Astrocyte (in vitro differentiated cells and primary cell): ENCODE data around the gene IBA57. TPM values are rescaled to one million over a fixed set of nuclear protein-coding genes. Genes with fewer than 3 reads are reported as not detected.
A peak's percentile ranks its signal among the peaks of the same experiment; 100 is the strongest.

Source experiments
- DNase-seq: peaks from one replicate; pipeline ENCODE4 v3.0.0-alpha.2; 2010; ENCODE audit warnings: low read depth
- FAIRE-seq: peaks from 2 replicates; lab custom pipeline; 2011; peaks lifted over from hg19 to GRCh38; lab: Jason Lieb, UNC
- H2AFZ ChIP-seq: 2 replicates; pipeline ENCODE4 v1.6.0; 2012; ENCODE audit warnings: low read depth, low read length, inconsistent platforms
- H3K27ac ChIP-seq: 2 replicates; pipeline ENCODE4 v1.5.1; 2011; ENCODE audit warnings: low read depth, low read length, inconsistent platforms
- H3K27me3 ChIP-seq: 2 replicates; pipeline ENCODE4 v1.6.0; 2011; ENCODE audit warnings: low read length, inconsistent platforms; ENCODE audit not compliant: insufficient read depth
- H3K36me3 ChIP-seq: 2 replicates; pipeline ENCODE4 v1.5.1; 2011; ENCODE audit warnings: low read length, inconsistent platforms; ENCODE audit not compliant: insufficient read depth
- H3K4me1 ChIP-seq: 2 replicates; pipeline ENCODE4 v1.5.1; 2011; ENCODE audit warnings: low read length, inconsistent platforms; ENCODE audit not compliant: insufficient read depth
- H3K4me2 ChIP-seq: 2 replicates; pipeline ENCODE4 v1.6.0; 2012; ENCODE audit warnings: low read length, inconsistent platforms
- H3K4me3 ChIP-seq: 2 replicates; pipeline ENCODE4 v1.5.1; 2011; ENCODE audit warnings: low read depth, mild to moderate bottlenecking, low read length, inconsistent platforms; ENCODE audit not compliant: insufficient read depth
- H3K79me2 ChIP-seq: 2 replicates; pipeline ENCODE4 v1.6.0; 2012; ENCODE audit warnings: mild to moderate bottlenecking, low read length, inconsistent platforms; ENCODE audit not compliant: insufficient read depth
- H3K9ac ChIP-seq: 2 replicates; pipeline ENCODE4 v1.6.0; 2012; ENCODE audit warnings: mild to moderate bottlenecking, low read length, inconsistent platforms
- H3K9me3 ChIP-seq: 2 replicates; pipeline ENCODE4 v1.5.1; 2012; ENCODE audit warnings: low read depth, mild to moderate bottlenecking, low read length, inconsistent platforms; ENCODE audit not compliant: insufficient read depth
- H4K20me1 ChIP-seq: 2 replicates; pipeline ENCODE4 v1.6.0; 2012; ENCODE audit warnings: low read length, inconsistent platforms; ENCODE audit not compliant: insufficient read depth
- H3K27ac Mint-ChIP-seq: one replicate; pipeline ENCODE4 v1.8.0; 2021; ENCODE audit warnings: mild to moderate bottlenecking, mixed read lengths; ENCODE audit not compliant: unreplicated experiment
- H3K27me3 Mint-ChIP-seq: one replicate; pipeline ENCODE4 v1.8.0; 2021; ENCODE audit warnings: low read depth, mixed read lengths; ENCODE audit not compliant: unreplicated experiment
- H3K36me3 Mint-ChIP-seq: one replicate; pipeline ENCODE4 v1.8.0; 2021; ENCODE audit warnings: low read depth, mixed read lengths; ENCODE audit not compliant: unreplicated experiment
- H3K4me1 Mint-ChIP-seq: one replicate; pipeline ENCODE4 v1.8.0; 2021; ENCODE audit warnings: low read depth, mixed read lengths; ENCODE audit not compliant: unreplicated experiment
- H3K4me3 Mint-ChIP-seq: one replicate; pipeline ENCODE4 v1.8.0; 2021; ENCODE audit warnings: mild to moderate bottlenecking, moderate library complexity, mixed read lengths; ENCODE audit not compliant: unreplicated experiment
- H3K9me3 Mint-ChIP-seq: one replicate; pipeline ENCODE4 v1.8.0; 2021; ENCODE audit warnings: mild to moderate bottlenecking, mixed read lengths; ENCODE audit not compliant: unreplicated experiment
- CTCF ChIP-seq: IDR thresholded peaks from 2 replicates; pipeline ENCODE4 v1.5.1; 2011; ENCODE audit warnings: low read depth, mild to moderate bottlenecking, inconsistent platforms, low read length, moderate library complexity; ENCODE audit not compliant: insufficient read depth
- EZH2 ChIP-seq: IDR thresholded peaks from 2 replicates; pipeline ENCODE4 v1.6.1; 2012; ENCODE audit warnings: mild to moderate bottlenecking, low read length, inconsistent platforms; ENCODE audit not compliant: insufficient read depth
- total RNA-seq: library from RNA; stranded (reverse); gene quantifications from 2 replicates; pipeline ENCODE4 v1.2.1, GENCODE V29; 2021

Gene IBA57
- total RNA-seq, 1 donor from 2014 or later, result 4.9 TPM

DNA sequence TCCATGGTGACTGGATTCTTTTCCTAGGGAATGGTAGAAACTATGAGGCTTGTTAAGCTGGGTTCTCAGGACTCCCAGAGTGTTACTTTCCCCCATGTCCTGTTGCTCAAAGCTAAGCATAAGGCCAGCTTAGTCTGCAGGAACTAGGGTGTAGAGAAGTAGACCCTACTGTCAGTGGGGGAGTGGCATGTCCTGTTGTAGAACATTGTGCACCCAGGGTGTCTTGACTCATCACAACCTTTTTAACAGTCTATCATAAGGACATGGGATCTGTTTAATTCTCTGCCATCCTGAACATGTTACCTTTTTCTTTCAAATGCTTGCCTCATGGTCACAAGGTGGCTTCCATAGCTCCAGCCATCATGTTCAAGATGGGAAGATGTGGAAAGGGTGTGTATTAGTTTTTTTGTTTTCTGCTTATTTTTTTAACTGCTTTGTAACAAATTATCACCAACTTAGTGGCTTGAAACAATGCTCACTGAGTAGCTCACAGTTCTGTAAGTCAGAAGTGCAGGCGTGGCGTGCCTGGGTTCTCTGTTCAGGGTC is 59.6 kb downstream of the IBA57 start:
- H3K4me2 ChIP-seq, result no peak overlapping the region
- Mint-ChIP-seq H3K4me3 (no peak overlapping the region), H3K36me3 (peaks cover 35% of the 10 kb centered on the region), H3K9me3 (peaks cover 9% of the 10 kb centered on the region), H3K4me1 (peaks cover 9% of the 10 kb centered on the region), H3K27ac (no peak overlapping the region), H3K27me3 (no peaks in the 10 kb centered on the region)
- no peaks in the 10 kb centered on the region for H3K27me3 ChIP-seq
- H3K9me3 ChIP-seq, result peaks cover 8% of the 10 kb centered on the region
- DNase-seq (no peak), FAIRE-seq (no peak)
- H3K27ac ChIP-seq, result no peak overlapping the region
- TF ChIP-seq CTCF (no peak), EZH2 (no peak)
- no peak overlapping the region for H3K4me3 ChIP-seq
- no peak overlapping the region for H2AFZ ChIP-seq
- no peaks in the 10 kb centered on the region for H3K79me2 ChIP-seq
- no peaks in the 10 kb centered on the region for H4K20me1 ChIP-seq
- no peak overlapping the region for H3K9ac ChIP-seq
- H3K4me1 ChIP-seq, result peaks cover 13% of the 10 kb centered on the region
- no peaks in the 10 kb centered on the region for H3K36me3 ChIP-seq

GRCh38 chr1:228225740-228226139 is 60.1 kb downstream of the IBA57 start:
- Histone ChIP-seq H3K4me1 (peaks cover 13% of the 10 kb centered on the region), H3K4me3 (no peak overlapping the region), H3K9me3 (peaks cover 8% of the 10 kb centered on the region), H2AFZ (no peak overlapping the region), H4K20me1 (no peaks in the 10 kb centered on the region), H3K27ac (no peak overlapping the region), H3K79me2 (no peaks in the 10 kb centered on the region), H3K4me2 (no peak overlapping the region), H3K27me3 (no peaks in the 10 kb centered on the region), H3K9ac (no peak overlapping the region), H3K36me3 (no peaks in the 10 kb centered on the region)
- Mint-ChIP-seq H3K9me3 (peaks cover 9% of the 10 kb centered on the region), H3K27me3 (no peaks in the 10 kb centered on the region), H3K4me3 (no peak overlapping the region), H3K4me1 (peaks cover 9% of the 10 kb centered on the region), H3K27ac (no peak overlapping the region), H3K36me3 (peaks cover 32% of the 10 kb centered on the region)
- no peak for FAIRE-seq
- no peak for DNase-seq
- TF ChIP-seq CTCF, result no peak
- no peak for TF ChIP-seq EZH2

- peaks cover 13% of the 10 kb centered on the region for H3K4me1 ChIP-seq
- H3K9me3 Mint-ChIP-seq, result peaks cover 9% of the 10 kb centered on the region
- H3K4me2 ChIP-seq, result no peak overlapping the region
- H2AFZ ChIP-seq, result no peak overlapping the region
- no peak overlapping the region for H3K4me3 ChIP-seq
- peaks cover 32% of the 10 kb centered on the region for H3K36me3 Mint-ChIP-seq
- H3K9ac ChIP-seq, result no peak overlapping the region
- no peak overlapping the region for H3K4me3 Mint-ChIP-seq
- peaks cover 8% of the 10 kb centered on the region for H3K9me3 ChIP-seq
- H4K20me1 ChIP-seq, result no peaks in the 10 kb centered on the region
- no peak overlapping the region for H3K27ac ChIP-seq
- TF ChIP-seq CTCF, result no peak
- no peak for TF ChIP-seq EZH2
- no peaks in the 10 kb centered on the region for H3K79me2 ChIP-seq
- no peak for FAIRE-seq
- no peaks in the 10 kb centered on the region for H3K27me3 ChIP-seq
- H3K4me1 Mint-ChIP-seq, result peaks cover 9% of the 10 kb centered on the region
- peak overlapping the region; percentile 47 for H3K27ac Mint-ChIP-seq
- no peaks in the 10 kb centered on the region for H3K36me3 ChIP-seq
- DNase-seq, result no peak
- no peaks in the 10 kb centered on the region for H3K27me3 Mint-ChIP-seq
These were observed 60.7 kb downstream of the IBA57 start for GRCh38 chr1:228226141-228226874.
